Neural crest cell (in vitro differentiated cells): Measurements from ENCODE around the gene TGM1. TPM values are rescaled to one million over a fixed set of nuclear protein-coding genes. Genes with fewer than 3 reads are reported as not detected.

ENCODE experiments used
- DNase-seq: peaks from one replicate; pipeline ENCODE4 v3.0.0; 2021; ENCODE audit warnings: low read depth, mixed read lengths, low spot score
- H3K27ac Mint-ChIP-seq: one replicate; pipeline ENCODE4 v1.8.0; 2021; ENCODE audit warnings: mild to moderate bottlenecking, mixed read lengths; ENCODE audit not compliant: unreplicated experiment
- H3K27me3 Mint-ChIP-seq: 2 replicates; pipeline ENCODE4 v1.8.0; 2021; ENCODE audit warnings: low read depth, mild to moderate bottlenecking, mixed read lengths
- H3K36me3 Mint-ChIP-seq: 2 replicates; pipeline ENCODE4 v1.8.0; 2021; ENCODE audit warnings: low read depth, mild to moderate bottlenecking, mixed read lengths
- H3K4me1 Mint-ChIP-seq: 2 replicates; pipeline ENCODE4 v1.8.0; 2021; ENCODE audit warnings: mixed read lengths
- H3K4me3 Mint-ChIP-seq: one replicate; pipeline ENCODE4 v1.8.0; 2021; ENCODE audit warnings: mild to moderate bottlenecking, mixed read lengths
- H3K9me3 Mint-ChIP-seq: 2 replicates; pipeline ENCODE4 v1.8.0; 2021; ENCODE audit warnings: mixed read lengths
- CTCF ChIP-seq: fragments of 200-600 bp; sonication (generic); conservative IDR thresholded peaks from 2 replicates; pipeline ENCODE4 v1.5.0; 2021; ENCODE audit warnings: antibody characterized with exemption, mild to moderate bottlenecking
- long read RNA-seq: library from polyadenylated mRNA; unstranded; transcript quantifications from one replicate; pipeline ENCODE4 v2.0.0, GENCODE V29; 2020
- total RNA-seq: library from RNA; stranded (reverse); gene quantifications from 2 replicates; pipeline ENCODE4 v1.2.1, GENCODE V29; 2021

TGM1 gene
- total RNA-seq = 4.5 and 6.4 TPM in 2 replicates
- long read RNA-seq, partial matches to known transcripts = 1 of 1 reads
- long read RNA-seq, other reads (novel, unspliced or antisense) = 0 of 1 reads

- H3K36me3 Mint-ChIP-seq = peaks cover 2% of the 10 kb centered on the region
- no peak within 1 kb of the TSS for H3K4me3 Mint-ChIP-seq
- no peaks in the 10 kb centered on the region for H3K9me3 Mint-ChIP-seq
- no peak within 1 kb of the TSS for H3K27ac Mint-ChIP-seq
- H3K27me3 Mint-ChIP-seq = no peaks in the 10 kb centered on the region
- no peak for TF ChIP-seq CTCF
- DNase-seq = no peak
- H3K4me1 Mint-ChIP-seq = no peaks in the 10 kb centered on the region
Measured at GRCh38 chr14:24262821-24263733, at the start of gene TGM1. TGM1 (minus strand) TSS chr14:24263177; CDS start chr14:24262352, 825 bp downstream.

- peaks cover 5% of the 10 kb centered on the region for H3K4me1 Mint-ChIP-seq
Measured at GRCh38 chr14:24311837-24312615, 49.0 kb upstream of the TGM1 start.

GRCh38 chr14:24310646-24311604 is 47.9 kb upstream of the TGM1 start, which contains the start of gene LTB4R:
LTB4R (plus strand) TSS chr14:24311502; CDS start chr14:24315652, 4,150 bp downstream.
- Mint-ChIP-seq H3K27ac (peak within 1 kb of the TSS; percentile 24), H3K4me1 (peaks cover 5% of the 10 kb centered on the region)

More at GRCh38 chr14:24311837-24312615, 49.0 kb upstream of the TGM1 start:
- no peak for TF ChIP-seq CTCF
- peaks cover 3% of the 10 kb centered on the region for H3K36me3 Mint-ChIP-seq
- peak overlapping the region; percentile 24 for H3K27ac Mint-ChIP-seq
- no peaks in the 10 kb centered on the region for H3K9me3 Mint-ChIP-seq
- H3K27me3 Mint-ChIP-seq = peaks cover under 1% of the 10 kb centered on the region
- H3K4me3 Mint-ChIP-seq = no peak overlapping the region
- DNase-seq = no peak

GRCh38 chr14:24310265-24310645 is 47.3 kb upstream of the TGM1 start:
- Mint-ChIP-seq H3K36me3 (peaks cover 3% of the 10 kb centered on the region), H3K27me3 (no peaks in the 10 kb centered on the region), H3K27ac (peak overlapping the region; percentile 50), H3K4me3 (no peak overlapping the region), H3K9me3 (no peaks in the 10 kb centered on the region), H3K4me1 (peaks cover 5% of the 10 kb centered on the region)
- TF ChIP-seq CTCF = no peak
- no peak for DNase-seq

More at GRCh38 chr14:24310646-24311604, 47.9 kb upstream of the TGM1 start, which contains the start of gene LTB4R:
- H3K36me3 Mint-ChIP-seq = peaks cover 3% of the 10 kb centered on the region
- no peak within 1 kb of the TSS for H3K4me3 Mint-ChIP-seq
- no peaks in the 10 kb centered on the region for H3K9me3 Mint-ChIP-seq
- no peak for DNase-seq
- no peaks in the 10 kb centered on the region for H3K27me3 Mint-ChIP-seq
- no peak for TF ChIP-seq CTCF
